H7 (cell line): ENCODE results near the gene GFRA1. TPM values are rescaled to one million over a fixed set of nuclear protein-coding genes. Genes with fewer than 3 reads are reported as not detected.

Experiments
- DNase-seq: peaks from one replicate; pipeline ENCODE4 v3.0.0; 2012
- H3K27me3 ChIP-seq: 2 replicates; pipeline ENCODE4 v1.6.0; 2011; ENCODE audit warnings: mild to moderate bottlenecking, low read length; ENCODE audit not compliant: control insufficient read depth, insufficient read depth
- H3K36me3 ChIP-seq: replicated peaks from 2 replicates; pipeline ENCODE4 v1.5.1; 2011; ENCODE audit warnings: low read length; ENCODE audit not compliant: control insufficient read depth, insufficient read depth
- H3K4me3 ChIP-seq: 2 replicates; pipeline ENCODE4 v1.5.1; 2011; ENCODE audit warnings: low read depth, mild to moderate bottlenecking, control low read depth, low read length, moderate library complexity; ENCODE audit not compliant: insufficient read depth
- total RNA-seq: library from RNA; depleted of rRNA; stranded (reverse); fragments of >200 nt; shearing (Covaris generic); gene quantifications from 2 replicates; pipeline ENCODE4 v1.2.3, GENCODE V29; 2014; rRNA removed

The GFRA1 gene
- total RNA-seq, result 1.6 and 1.7 TPM in 2 replicates

GRCh38 chr10:116272440-116273283 is at the start of gene GFRA1:
TSS of gene GFRA1 (minus strand) at chr10:116273206. CDS start at chr10:116272029, 1,177 bp downstream.
- no peaks in the 10 kb centered on the region for H3K36me3 ChIP-seq
- H3K27me3 ChIP-seq, result peaks cover 75% of the 10 kb centered on the region
- H3K4me3 ChIP-seq, result peak within 1 kb of the TSS; percentile 57
- peak; percentile 91 for DNase-seq

DNA sequence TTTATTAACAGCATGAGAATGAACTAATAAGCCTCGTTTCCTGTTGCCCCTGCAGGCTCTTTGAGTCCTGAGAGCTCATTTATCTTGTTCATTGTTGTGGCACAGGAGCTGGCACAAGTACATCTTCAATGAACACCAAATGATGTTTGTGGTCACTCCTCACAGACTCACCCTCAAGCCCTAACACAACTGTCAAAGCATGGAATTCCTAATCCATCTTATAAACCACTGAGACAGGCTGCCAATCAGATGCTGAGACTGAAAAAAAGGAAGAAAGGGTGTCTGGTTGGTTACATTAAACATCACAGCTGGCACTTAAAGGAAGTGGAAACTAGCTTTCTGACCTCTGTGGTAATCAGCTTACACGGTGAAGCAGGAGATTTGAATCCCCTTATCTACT is 43.5 kb upstream of the GFRA1 start:
- Histone ChIP-seq H3K27me3 (no peaks in the 10 kb centered on the region), H3K4me3 (no peak overlapping the region), H3K36me3 (no peaks in the 10 kb centered on the region)
- no peak for DNase-seq

DNA sequence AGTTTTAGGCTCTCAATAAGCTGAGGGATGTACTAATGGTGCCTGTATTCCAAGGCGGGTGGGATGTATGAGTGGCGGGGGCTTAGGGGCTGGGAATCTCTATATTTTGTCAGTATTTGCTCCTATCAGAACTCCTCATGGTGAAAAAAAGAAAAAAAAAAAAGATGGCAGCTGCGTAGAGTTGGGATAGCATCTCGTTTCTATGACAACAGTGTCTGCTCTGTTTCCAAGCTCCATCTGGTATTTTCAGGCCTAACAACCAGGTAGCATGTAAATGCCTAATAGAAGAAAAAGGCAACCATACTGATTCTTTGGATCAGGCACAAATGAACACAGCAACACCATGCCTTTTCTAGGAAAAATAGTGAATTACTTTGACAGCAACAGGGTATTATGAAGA is 39.5 kb upstream of the GFRA1 start:
- Histone ChIP-seq H3K27me3 (no peaks in the 10 kb centered on the region), H3K36me3 (no peaks in the 10 kb centered on the region), H3K4me3 (no peak overlapping the region)
- DNase-seq, result no peak

DNA sequence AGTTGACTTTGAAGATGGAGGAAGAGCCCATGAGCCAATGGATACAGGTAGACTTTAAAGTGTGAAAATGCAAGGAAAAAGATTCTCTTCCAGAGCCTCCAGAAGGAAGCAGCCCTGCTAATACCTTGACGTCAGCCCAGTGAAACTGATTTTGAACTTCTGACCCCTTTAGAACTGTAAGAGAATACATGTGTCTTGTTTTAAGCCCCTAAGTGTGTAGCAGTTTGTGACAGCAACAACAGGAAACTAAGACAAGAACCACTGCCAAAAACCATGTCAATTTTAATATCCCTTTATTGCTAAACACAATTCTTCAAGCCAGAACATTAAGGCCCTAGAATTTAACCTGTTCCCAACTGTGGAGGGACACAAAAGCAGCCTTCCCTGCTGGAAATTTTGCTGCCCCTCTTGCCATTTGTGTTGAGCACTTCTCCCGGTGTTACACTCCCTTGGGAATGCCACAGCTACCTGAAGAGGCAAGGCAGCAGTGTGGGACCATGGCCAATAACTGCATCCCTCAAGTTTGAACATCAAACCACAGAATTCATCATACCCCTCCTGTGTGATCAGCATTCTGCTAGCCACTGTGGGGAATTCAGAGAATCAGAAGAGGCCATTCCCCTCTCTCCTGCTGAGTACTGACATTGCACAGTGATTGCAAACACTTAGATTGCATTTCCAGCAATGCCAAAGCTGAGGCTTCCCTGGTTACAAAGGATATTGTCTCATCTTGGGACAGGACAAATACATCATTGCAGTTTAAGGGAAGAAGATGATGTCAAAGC is 38.9 kb upstream of the GFRA1 start:
- DNase-seq, result no peak
- Histone ChIP-seq H3K4me3 (no peak overlapping the region), H3K36me3 (no peaks in the 10 kb centered on the region), H3K27me3 (no peaks in the 10 kb centered on the region)

DNA sequence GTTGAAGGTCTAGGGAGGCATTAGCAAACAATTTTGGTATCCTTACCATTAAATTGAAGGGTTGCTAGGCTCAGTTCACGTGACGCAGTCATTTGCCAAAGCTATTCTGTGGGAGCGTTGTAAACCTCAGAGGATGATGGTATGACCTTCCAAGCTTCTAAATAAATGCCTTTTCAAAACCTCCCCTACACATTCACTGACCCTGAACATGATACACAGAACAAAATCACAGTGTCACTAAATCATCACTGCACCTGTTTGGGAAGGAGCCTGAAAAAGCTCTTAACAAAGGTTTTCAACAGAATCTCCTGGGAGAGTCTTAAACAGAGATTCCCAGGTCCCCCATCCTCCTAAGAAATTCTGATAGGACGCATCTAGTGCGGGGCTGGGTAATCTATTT is 38.0 kb upstream of the GFRA1 start:
- Histone ChIP-seq H3K27me3 (no peaks in the 10 kb centered on the region), H3K36me3 (no peaks in the 10 kb centered on the region), H3K4me3 (no peak overlapping the region)
- no peak for DNase-seq

DNA sequence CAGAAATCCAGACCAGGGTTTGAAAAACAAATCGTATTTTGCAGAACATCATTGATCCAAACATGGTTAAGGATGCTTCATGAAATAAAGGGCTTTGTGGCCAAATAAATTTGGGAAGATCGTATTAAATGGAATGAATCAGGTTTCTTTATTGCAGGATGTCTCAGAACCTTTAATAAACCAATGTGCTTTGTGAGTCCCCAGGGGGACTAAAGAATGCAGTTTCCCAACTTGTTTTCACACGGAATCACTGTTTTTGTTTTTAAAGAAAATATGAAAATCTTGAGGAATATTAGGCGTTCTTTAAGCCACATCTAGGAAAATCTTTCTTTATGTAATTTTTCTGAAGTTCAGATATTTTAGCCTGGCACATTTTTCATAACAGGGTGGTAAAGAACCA is 34.4 kb upstream of the GFRA1 start:
- Histone ChIP-seq H3K27me3 (no peaks in the 10 kb centered on the region), H3K4me3 (no peak overlapping the region), H3K36me3 (no peaks in the 10 kb centered on the region)
- DNase-seq, result no peak

DNA sequence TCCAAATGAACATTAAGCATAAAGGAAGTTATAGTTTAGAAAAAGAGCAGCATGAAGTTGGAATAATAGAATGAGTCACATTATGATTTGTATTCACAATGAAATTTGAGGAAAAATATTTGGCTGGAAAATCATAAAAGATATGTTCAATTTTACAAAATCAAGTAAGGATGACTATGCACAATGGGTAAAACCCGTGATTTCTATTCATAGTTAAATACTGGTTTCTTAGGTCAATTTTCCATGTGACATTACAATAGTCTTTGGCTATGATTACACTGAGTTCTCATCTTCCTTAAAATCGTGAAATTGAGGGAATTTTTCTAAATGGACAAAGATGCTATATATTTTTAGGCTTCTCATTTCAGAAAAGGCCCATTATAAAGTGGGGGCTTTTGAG is 33.8 kb upstream of the GFRA1 start:
- DNase-seq, result no peak
- Histone ChIP-seq H3K27me3 (no peaks in the 10 kb centered on the region), H3K36me3 (no peaks in the 10 kb centered on the region), H3K4me3 (no peak overlapping the region)

DNA sequence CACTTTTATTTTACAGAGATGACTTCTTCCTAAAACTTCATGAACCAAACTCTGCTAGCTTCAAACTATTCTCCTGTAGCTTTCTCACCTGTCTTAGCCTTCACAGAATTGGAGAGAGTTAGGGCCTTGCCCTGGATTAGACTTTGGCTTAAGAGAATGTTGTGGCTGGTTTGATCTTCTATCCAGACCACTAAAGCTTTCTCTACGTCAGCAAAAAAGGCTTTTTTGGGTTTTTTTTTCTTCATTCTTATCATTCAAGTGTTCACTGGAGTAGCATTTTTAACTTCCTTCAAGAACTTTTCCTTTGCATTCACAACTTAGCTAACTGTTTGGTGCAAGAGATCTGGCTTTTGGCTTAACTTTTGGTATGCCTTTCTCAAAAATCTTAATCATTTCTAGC is 31.9 kb upstream of the GFRA1 start:
- Histone ChIP-seq H3K36me3 (no peaks in the 10 kb centered on the region), H3K4me3 (no peak overlapping the region)
- DNase-seq, result no peak

GRCh38 chr10:116300542-116300941 is 27.5 kb upstream of the GFRA1 start:
- no peaks in the 10 kb centered on the region for H3K27me3 ChIP-seq
- DNase-seq, result no peak
- H3K36me3 ChIP-seq, result no peaks in the 10 kb centered on the region
- H3K4me3 ChIP-seq, result no peak overlapping the region

More for the DNA sequence above, 31.9 kb upstream of the GFRA1 start:
- H3K27me3 ChIP-seq, result no peaks in the 10 kb centered on the region

- H3K4me3 ChIP-seq, result no peak overlapping the region
- DNase-seq, result no peak
- H3K27me3 ChIP-seq, result no peaks in the 10 kb centered on the region
- no peaks in the 10 kb centered on the region for H3K36me3 ChIP-seq
Observed at GRCh38 chr10:116298586-116298985, 25.6 kb upstream of the GFRA1 start.

GRCh38 chr10:116296291-116296721 is 23.3 kb upstream of the GFRA1 start:
- Histone ChIP-seq H3K27me3 (no peaks in the 10 kb centered on the region), H3K36me3 (no peaks in the 10 kb centered on the region), H3K4me3 (no peak overlapping the region)
- no peak for DNase-seq

GRCh38 chr10:116292493-116292892 is 19.5 kb upstream of the GFRA1 start:
- H3K27me3 ChIP-seq, result no peaks in the 10 kb centered on the region
- H3K4me3 ChIP-seq, result no peak overlapping the region
- no peaks in the 10 kb centered on the region for H3K36me3 ChIP-seq
- DNase-seq, result no peak

DNA sequence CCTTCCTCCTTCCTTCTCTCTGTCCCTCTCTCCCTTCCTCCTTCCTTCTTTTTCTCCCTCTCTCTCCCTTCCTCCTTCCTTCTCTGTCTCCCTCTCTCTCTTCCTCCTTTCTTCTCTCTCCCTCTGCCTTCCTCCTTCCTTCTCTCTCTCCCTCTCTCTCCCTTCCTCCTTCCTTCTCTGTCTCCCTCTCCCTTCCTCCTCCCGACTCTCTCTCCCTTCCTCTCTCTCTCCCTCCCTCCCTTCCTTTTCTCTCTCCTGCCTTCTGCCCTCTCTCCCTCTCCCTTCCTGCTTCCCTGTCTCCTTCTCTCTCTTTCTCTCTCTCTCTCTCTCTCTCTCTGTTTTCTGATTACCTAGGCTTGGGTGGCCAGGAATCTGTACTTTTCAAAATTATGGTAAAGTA is 16.6 kb upstream of the GFRA1 start:
- DNase-seq, result no peak
- H3K27me3 ChIP-seq, result no peaks in the 10 kb centered on the region
- H3K4me3 ChIP-seq, result no peak overlapping the region

GRCh38 chr10:116287906-116288501 is 15.0 kb upstream of the GFRA1 start:
- no peaks in the 10 kb centered on the region for H3K27me3 ChIP-seq
- H3K4me3 ChIP-seq, result no peak overlapping the region
- H3K36me3 ChIP-seq, result no peaks in the 10 kb centered on the region
- peak; percentile 42 for DNase-seq

More for the DNA sequence above, 16.6 kb upstream of the GFRA1 start:
- no peaks in the 10 kb centered on the region for H3K36me3 ChIP-seq
